HG02588 (cell line): ENCODE results near the gene GPRASP3.
"Not testable (repeated sequence)": the region's sequence is repeated elsewhere in the genome, so short reads cannot be mapped to it uniquely, and the experiment has no call there.

Experiments
- ATAC-seq: cut with Tn5 transposase; IDR thresholded peaks from one replicate; pipeline ENCODE4 v1.9.1; 2021; ENCODE audit warnings: mild to moderate bottlenecking, moderate library complexity; ENCODE audit not compliant: unreplicated experiment

The GPRASP3 gene

GRCh38 chrX:102720237-102721168, at the start of gene GPRASP3:
TSS of gene GPRASP3 (plus strand) at chrX:102720743. CDS start at chrX:102748996, 28,253 bp downstream.
- ATAC-seq, result peak; percentile 98

GRCh38 chrX:102672856-102673255, 47.7 kb upstream of the GPRASP3 start:
- no peak for ATAC-seq

GRCh38 chrX:102677479-102677878, 43.1 kb upstream of the GPRASP3 start:
- not testable (repeated sequence) for ATAC-seq

GRCh38 chrX:102684772-102685520, 35.6 kb upstream of the GPRASP3 start:
- ATAC-seq, result no peak

GRCh38 chrX:102694749-102695148, 25.8 kb upstream of the GPRASP3 start:
- no peak for ATAC-seq

- no peak for ATAC-seq
These were observed 24.2 kb upstream of the GPRASP3 start for GRCh38 chrX:102696306-102696705.

GRCh38 chrX:102697494-102697893, 23.0 kb upstream of the GPRASP3 start:
- no peak for ATAC-seq

GRCh38 chrX:102708900-102709299, 11.6 kb upstream of the GPRASP3 start:
- ATAC-seq, result no peak

GRCh38 chrX:102711872-102712215, 8.7 kb upstream of the GPRASP3 start:
- no peak for ATAC-seq

- ATAC-seq, result no peak
These were observed 8.2 kb upstream of the GPRASP3 start, which contains the start of gene GPRASP2 for GRCh38 chrX:102712216-102712966. TSS of gene GPRASP2 (plus strand) at chrX:102712448. CDS start at chrX:102714870, 2,422 bp downstream.

- no peak for ATAC-seq
These were observed 7.4 kb upstream of the GPRASP3 start for GRCh38 chrX:102712981-102713625.

GRCh38 chrX:102714994-102715393, 5.5 kb upstream of the GPRASP3 start:
- no peak for ATAC-seq

GRCh38 chrX:102715967-102716366, 4.6 kb upstream of the GPRASP3 start:
- ATAC-seq, result no peak

GRCh38 chrX:102721169-102721506, 595 bp downstream of the GPRASP3 start:
- not testable (repeated sequence) for ATAC-seq

GRCh38 chrX:102723456-102723855, 2.9 kb downstream of the GPRASP3 start:
- ATAC-seq, result no peak

- no peak for ATAC-seq
These were observed 7.2 kb downstream of the GPRASP3 start for GRCh38 chrX:102727761-102728160.

- no peak for ATAC-seq
These were observed 8.1 kb downstream of the GPRASP3 start for GRCh38 chrX:102728646-102729045.

- no peak for ATAC-seq
These were observed 19.1 kb downstream of the GPRASP3 start for GRCh38 chrX:102739657-102740056.

- ATAC-seq, result no peak
These were observed 23.8 kb downstream of the GPRASP3 start for GRCh38 chrX:102744307-102744706.

GRCh38 chrX:102745513-102745856, 24.9 kb downstream of the GPRASP3 start:
- no peak for ATAC-seq
